ENCODE data around the gene STMP1.

STMP1 gene

DNA sequence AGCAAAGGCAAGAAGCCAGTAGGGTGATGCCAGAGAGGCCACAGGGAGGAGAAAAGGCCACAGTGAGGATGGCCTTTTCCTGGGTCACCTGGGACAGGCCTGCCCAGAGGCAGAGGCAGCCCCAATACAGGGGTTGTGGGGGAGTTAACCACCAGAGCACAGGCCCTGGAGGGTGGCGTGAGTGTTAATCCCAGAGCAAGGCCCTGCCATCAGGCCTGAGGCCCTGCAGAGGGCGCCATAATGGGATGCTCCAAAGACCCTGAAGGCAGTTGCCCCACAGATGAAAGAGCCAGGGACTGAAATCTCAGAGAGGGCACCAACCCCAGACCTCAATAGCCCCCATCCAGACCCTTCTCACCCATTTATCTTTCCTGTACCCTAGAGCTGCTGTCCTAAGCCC is 41.8 kb downstream of the STMP1 start:
- DNase-seq, result no peak

DNA sequence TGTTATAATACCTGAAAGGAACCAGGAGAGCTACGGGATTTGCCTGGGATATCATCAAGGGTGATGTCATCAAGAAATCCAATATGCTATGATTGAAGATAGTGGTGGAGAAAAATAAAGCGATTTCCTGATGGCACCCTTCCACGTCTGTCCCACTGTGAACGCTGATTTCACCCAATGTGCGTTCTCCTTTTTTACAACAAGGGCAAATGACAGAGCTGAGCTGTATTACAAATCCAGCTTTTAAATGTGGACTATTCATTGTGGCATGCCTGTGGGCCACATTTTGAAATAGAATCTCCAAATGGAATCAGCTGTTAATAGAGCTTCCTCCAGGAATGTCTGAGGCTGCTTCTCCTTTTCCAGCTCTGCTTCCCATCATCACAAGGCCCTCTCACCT is 42.4 kb downstream of the STMP1 start:
- DNase-seq, result no peak

DNA sequence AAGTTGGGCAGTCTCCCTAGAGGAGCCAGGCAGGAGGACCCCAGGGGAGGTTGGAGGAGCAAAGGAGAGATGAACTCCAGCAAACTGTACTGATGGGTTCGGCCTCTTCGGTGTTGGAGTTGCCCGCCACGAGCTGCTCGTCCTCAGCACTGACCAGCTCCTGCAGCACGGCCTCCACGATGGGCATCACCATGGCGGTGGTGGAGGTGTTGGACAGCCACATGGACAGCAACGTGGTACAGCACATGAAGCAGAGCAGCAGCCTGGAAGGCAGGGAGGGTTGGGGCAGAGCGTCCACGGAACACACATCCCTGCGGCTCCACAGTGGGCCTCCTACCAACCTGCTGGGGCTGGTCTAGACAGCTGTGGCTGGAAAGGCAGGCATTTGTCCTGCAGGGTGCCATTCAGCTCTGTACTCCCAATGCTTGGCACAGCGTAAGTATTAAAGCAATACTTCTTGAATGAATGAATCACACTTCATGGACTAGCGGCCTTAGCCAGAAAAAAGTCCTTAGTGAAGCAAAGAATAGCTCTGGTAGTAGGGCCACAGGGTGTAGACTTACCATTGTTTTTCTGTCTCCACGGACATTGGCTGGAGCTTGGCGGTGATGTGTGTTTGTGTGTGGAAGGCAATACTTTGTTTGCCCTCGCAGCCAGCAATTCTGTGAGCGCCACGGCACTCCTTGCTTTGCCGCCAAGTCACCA is 43.9 kb downstream of the STMP1 start:
- no peak for DNase-seq

DNA sequence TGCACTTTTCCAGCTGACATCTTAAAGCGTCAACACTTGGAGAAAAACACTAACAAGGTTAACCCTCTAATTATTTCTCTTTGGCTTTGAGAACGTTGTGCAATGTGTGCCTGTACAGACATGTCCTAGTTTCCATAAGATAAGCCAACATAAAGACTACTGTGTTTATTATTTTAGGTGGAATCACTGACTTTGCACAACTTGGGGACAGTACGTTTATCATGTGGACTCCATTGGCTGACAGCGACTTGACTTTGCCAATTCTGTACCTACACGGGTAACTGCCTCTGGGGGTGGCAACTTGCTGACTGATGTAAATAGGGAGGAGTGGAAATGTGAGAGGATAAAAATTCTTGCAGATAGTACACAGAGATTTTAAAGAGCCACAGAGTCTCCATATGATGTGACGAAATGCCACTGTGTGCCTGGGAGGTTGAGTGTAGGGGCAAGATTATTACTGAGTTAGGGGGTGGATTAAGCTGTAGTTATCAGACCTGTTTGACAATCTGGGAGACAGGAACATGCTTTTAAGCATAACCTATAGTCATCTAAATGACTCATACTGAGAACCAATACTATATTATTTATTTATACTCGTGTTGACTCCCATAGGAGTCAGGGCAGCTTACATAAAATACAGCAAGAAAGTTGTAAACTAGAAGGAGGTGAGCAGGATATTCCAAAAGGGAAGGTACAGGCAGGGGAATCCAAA is 44.7 kb downstream of the STMP1 start:
- no peak for DNase-seq

DNA sequence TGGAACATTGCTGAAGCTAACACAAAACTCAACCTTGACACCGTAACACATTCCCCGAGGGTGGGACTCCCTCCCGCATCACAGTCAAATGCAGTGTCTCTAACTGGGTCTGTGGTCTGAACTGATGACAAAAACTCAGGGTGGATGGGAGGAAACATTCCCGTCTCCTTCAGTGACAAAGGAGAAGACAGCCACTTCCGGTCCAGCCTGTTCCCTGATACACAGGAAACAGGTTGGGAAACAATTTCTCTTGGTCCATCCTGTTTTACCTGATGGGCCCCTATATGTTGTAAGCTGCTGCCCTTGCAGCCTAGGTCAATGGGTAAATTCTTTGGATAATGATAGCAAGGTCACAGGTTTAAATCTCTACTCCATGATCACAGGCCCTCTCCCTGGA is 45.3 kb downstream of the STMP1 start:
- DNase-seq, result no peak

DNA sequence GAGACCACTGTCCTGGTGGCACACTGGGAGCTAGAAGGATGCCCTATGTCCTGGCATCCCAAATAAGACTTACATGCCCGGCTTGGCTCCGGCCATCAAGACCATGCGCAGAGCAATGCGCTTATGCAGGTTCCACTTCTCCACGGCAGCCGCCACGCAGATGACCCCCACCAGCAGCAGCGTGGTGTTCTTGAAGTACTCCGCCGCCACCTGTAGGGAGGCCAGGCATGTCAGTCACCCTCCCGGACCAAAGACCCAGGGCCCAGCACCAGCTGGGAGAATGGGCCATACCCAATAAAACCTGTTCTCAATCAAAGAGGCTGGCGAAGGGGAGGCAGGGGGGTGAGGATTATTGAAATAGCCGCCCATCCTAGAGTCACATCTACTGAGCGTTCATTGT is 45.7 kb downstream of the STMP1 start:
- DNase-seq, result no peak

DNA sequence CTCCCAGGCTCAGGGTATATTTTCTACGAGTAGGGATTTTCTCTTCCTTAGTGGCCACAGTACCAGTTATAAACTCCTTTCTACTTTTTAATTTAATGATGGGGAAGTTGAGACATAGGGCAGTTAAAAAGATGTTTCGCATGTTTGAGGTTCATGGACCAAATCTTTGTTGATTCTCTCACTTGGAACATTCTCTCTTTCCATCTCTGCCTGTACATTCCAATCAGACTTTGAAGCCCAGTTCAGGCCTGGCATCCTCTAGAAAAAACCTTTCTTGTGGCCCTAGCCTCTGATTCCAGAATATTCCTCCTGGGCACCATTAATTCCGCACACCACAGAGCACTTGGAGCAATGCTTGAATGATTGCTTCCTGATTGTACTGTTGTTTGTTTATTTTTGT is 47.2 kb downstream of the STMP1 start:
- no peak for DNase-seq

DNA sequence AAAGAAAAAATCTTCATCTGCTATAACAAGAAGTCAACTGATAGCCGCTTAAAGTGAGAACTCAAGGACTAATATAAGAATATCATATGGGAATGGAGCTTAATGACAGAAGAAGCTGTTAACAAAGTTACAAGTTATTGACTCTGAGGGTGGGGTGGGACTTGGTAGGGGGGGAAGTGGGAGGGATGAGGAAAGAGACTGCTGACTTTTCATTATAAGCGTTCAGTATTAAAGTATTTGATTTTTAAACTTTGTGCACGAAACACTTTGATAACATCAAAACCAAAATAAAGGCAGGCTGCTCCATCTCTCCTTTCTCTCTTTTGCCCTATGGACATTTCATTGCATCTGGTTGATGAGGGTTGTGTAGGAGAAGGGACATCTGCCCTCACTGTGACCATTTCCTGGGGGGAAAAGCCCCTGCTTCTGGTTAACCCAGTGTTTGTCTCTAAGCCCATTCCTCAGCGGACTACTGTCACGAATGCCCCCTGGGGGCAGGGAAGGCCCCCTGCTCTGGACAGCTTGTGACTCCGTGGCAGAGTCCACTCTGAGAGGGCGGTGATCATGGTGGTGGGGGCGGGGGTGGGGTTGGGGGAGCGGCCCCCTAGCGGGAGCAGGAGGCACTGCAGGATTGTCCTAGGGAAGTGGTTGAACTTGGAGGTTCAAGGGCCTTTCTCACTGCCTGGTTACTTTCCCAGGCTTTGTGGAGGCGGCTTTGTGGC is 48.3 kb downstream of the STMP1 start:
- DNase-seq, result no peak

DNA sequence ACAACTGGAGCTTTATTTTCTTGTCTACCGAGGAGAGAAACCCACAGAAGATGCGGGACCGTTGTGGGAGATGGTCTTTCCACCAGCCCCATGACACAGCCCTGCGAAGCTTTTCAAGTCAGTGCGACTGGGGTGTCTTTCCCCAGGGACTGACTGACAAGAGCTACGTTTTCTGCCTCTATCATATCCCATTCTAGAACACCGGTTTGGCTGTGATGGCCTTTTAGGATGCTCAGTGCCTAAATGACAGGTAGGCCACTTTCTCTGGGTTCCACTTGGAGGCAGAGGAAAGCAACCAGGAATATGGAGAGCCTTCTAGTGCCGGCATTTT is 48.8 kb downstream of the STMP1 start:
- DNase-seq, result no peak

DNA sequence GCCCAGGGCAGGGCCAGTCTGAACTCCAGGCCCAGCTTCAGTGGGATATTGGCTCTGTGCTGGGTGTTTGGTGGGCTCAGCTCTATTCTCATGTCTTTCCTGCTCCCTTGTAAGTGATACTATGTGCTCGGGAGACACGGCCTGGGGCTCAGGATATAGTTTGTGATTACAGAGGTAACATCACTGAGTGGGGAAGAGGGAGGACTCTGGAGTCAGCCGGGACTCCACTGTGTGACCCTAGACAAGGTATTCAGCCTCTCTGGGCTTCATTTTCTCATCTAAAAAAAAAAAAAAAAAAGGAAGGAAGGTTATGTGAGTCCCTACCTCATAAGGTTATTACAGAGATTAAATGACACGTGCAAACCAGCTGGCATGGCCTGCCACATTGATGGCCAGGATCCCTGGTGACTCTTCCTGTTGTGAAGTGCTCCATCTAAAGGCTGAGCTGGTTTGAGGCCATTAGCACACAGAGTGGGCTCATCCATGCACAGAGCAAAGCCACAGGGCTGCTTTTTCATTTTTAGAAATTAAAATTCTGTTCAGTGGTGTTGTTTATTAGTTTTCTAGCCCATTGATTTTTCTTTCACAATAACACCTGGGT is 50.0 kb downstream of the STMP1 start:
- DNase-seq, result no peak

DNA sequence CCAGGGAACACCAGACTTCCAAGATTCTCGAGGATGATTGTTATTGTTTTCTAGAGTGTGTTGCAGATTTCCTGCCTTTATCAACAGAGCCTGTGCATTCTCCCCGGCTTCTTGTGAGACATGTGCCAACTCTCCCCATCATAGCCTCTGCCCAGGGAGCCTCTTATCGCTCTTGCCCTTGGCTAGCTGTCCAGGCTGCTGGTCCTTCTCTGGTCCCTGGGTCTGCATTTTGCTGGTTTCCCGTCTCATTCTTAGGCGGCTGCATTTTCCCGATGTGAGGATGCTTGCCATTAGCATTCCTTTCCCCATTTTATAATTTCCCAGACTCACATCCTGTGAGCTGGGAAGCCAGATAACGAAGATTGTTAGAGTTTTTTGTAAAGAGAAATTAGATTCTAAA is 50.5 kb downstream of the STMP1 start:
- no peak for DNase-seq

DNA sequence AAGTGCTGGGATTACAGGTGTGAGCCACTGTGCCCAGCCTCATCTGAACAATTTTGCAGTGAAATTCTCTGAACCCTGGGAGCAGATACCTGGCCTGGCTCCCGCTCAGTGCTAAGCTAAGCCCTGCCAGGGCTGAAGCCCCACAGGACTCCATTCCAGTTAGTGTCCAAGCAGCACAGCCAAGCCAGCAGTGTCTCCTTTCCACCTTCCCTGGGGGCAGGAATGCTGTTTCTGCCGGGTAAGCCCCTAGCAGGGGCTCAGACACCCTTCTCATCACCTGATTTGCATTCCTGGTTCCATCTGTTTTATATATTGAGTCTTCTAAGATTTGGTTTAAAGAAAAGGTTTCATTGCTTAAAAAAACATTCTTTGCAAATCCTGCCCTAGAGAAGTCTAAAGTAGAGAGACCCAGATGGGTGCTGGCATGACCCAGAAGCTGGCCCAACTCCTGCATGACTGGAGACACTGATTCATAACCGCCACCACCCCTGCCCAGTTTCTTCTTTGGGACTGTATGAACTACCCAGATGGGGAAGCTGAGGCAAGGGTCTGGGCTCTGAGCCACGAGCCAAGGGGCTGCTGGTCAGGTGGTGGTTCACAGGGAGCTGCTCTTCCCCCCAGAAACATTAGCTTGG is 51.6 kb downstream of the STMP1 start:
- no peak for DNase-seq

DNA sequence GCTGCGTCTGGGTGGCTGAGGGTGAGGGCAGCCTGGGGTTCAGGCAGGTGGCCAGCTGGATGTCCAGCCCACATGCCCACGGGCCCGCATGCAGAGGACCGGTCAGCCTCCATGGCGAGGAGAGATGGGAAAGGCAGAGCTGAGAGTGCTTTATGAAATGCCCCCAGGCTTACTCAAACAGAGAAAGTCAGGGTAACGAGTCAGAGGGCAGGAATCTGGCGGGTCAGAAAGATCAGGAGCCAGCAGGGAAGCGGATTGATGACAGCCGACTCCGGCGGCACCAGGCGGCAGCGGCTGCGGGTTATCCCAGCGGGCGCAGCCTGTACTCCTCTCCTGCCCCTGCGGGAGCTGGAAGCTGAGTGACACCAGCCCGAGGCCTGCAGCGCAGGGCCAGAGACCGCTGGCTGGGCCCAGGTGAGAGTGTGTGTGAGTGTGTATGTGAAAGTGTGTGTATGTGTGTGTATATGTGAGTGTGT is 52.3 kb downstream of the STMP1 start:
- no peak for DNase-seq

DNA sequence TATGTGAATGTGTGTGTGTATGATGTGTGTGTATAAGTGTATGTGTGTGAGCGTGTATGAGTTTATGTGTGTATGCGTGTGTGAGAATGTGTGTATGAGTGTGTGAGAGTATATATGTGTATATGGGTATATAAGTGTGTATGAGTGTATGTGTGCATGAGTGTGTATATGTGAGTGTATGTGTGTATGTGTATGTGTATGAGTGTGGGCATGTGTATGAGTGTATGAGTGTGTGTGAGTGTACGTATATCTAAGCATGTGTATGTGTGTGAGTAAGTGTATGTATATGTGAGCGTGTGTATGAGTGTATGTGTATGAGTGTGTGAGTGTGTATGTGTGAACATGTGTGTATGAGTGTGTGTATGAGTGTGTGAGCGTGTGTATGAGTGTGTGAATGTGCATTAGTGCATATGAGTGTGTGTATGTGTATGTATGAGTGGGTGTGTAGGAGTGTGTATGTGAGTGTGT is 52.8 kb downstream of the STMP1 start:
- DNase-seq, result no peak

DNA sequence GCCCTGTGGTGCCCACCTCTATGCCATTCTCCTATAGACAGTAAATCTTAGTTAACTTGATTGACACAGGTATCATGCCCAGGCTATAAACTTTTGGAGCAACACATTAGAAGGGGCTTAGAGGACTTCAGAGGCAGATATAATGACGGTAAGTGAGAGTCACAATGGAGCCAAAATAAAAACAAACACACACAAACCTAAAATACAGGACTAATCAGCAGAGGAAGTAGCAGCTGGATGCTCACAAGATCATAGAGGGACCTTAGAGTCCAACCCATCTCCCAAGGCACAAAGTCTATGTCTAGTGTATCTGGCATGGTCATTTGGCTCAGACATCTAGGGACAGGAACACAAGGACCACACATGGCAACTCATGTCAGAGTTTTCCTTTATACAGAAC is 53.4 kb downstream of the STMP1 start:
- DNase-seq, result no peak

DNA sequence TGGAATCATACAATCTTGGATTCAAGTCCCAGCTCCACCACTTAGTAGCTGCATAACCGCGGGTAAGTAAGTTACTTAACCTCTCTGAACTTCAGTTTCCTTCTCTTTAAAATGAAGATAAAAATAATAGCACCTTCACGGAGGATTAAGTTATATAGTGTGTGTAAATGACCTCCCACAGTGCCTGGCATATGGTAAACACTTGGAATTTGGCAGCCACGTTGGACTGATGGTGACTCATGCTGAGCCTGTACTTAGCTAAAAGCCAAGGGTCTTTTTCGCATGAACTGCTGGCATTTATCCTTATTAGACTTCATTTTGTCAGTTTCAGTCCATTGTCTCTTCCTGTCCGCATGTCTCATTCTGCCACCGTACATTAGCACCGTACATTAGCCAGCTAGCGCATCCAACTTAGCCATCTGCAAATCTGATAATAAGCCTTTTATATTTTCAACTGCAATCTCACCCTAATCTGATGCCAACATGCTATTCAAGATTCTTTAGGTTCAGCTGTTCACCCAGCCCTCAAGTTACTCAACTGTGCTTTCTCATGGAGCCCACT is 54.4 kb downstream of the STMP1 start:
- DNase-seq, result peak; percentile 28

DNA sequence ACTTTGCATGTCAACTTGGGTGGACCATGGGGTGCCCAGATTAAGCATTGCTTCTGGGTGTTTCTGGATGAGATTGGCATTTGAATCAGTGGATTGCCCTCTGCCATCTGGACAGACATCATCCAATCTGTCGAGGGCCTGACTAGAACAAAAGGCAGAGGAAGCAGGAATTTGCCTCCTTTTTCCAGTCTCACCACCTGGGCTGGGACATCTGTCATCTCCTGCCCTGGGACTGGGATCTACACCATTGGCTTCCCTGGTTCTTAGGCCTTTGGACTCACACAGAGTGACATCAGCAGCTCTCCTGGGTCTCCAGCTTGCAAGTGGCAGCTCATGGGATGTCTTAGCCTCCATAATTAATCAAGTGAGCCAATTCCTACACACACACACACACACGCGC is 55.4 kb downstream of the STMP1 start:
- DNase-seq, result no peak

DNA sequence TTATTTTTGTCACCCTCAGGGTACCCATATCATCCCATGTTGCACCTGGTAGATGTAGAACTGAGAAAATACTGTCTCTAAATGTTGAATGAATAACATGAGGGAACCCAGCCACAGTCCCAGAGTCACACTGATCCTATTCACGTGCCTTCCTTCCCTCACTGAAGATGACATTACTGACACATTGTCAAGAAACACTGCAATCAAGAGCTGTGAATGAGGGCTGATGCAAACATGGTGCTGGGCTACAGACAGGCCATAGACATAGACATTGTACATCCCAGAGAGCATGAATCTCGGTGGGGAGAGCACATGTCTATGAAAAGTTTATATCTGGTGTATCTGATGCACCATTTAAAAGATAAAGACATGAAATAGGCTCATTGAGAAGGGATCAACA is 55.9 kb downstream of the STMP1 start:
- no peak for DNase-seq

DNA sequence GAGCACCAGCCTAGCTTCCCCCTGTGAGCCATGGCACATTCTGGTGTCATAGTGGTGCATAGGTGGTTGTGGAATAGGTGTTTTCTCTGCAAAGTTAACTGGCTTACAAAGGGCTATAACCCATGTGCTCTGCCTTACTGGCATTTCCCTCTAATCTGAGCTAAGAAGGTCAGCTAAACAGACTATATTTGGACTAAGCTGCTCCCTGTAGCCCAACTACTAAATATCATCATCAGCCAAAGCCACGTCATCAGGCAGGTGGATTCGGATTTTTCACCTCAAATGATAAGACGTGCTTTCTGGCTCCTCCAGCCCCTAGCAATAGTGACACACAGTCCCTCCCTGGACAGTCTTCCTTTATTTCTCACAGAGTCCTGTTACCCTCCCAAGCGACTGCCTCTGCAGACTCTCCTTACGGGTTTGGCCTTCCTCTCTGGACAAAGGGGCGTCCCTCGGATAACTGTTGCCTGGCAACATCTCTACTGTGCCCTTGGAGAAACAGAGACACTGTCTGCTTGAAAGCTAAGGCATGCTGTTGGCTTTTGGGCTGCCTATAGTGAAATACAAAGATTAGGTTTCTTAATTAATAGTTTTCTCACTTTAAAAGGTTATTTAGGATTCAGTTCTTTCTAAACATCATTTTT is 56.6 kb downstream of the STMP1 start:
- DNase-seq, result no peak

DNA sequence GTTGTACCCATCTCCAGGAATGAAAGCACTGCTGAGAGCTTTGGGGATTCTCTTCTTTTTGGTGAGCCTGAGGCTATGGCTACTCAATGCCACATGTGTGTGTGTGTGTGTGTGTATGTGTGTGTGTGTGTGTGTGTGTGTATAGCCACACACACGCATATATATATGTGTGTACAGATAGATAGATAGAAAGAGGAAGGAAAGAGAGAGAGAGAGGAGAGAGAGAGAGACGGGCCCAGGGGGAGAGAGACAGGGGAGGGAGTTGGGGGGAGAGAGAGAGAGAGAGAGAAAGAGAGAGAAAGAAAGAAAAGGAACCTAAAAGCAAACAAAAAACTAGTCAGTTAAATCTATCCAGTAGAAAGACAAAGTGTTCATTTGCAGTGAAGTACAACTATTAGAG is 57.4 kb downstream of the STMP1 start:
- no peak for DNase-seq

DNA sequence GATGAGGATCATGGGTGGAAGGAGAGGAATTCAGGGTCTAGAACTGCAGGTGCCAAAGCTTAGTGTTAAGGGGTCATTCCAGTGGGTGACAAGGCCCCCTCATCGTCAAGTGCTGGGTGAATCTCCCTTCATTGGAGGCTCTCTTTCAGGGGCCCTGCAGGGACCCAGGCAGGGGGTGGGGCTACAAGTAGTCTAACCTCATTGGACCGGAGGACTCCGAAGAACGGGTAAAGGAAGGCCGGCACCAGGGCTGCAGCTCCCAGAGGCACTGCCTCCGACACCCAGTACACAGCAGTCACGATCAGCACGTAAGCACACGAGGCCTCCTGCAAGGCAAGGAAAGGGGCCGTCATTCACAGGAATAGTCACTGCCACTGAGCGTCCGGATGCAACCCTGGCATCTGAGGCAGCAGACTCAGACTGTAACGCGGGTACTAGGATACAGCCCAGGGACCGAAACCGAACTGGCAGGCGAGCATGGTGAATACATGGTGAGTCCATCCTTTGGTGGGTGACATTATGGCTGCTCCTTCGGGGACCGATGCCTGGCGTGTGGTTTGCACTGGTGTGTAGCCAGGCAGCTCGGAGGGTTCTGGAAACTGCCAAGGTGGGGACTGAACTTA is 59.0 kb downstream of the STMP1 start:
- DNase-seq, result no peak

DNA sequence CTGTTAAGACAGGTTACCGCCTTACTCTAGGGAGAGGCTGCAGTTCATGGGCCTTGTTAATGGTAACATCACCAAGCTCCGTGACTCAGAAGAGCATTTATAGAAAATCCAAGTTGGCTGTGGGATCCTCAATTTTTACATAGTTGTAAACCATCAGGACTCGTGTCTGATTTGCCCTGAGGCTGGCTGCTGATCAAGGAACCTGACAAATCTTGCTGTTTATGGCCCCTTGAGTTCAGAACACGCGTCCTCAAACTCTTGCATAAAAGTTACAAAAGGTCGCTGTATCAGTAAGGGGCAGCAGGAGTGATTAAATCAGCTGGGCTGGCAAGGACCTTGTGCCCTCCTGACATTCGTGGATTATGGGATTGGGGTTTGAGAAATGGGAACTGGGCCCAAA is 61.1 kb downstream of the STMP1 start:
- no peak for DNase-seq

Measured in femur (tissue), 1 donor.